ENCODE data around the gene SLC16A8. TPM values are rescaled to one million over a fixed set of nuclear protein-coding genes. Genes with fewer than 3 reads are reported as not detected.
A peak's percentile ranks its signal among the peaks of the same experiment; 100 is the strongest.
"Not testable (repeated sequence)": the region's sequence is repeated elsewhere in the genome, so short reads cannot be mapped to it uniquely, and the experiment has no call there.

SLC16A8 gene
- total RNA-seq, 1 donor = under 0.01 TPM

GRCh38 chr22:38088629-38089473 lies 4.9 kb upstream of the SLC16A8 start:
- no peak for DNase-seq (ENCODE audit: low read depth in 2 of 3, low spot score in 2 of 3)

- no peak for DNase-seq (ENCODE audit: low read depth in 2 of 3, low spot score in 2 of 3)
Measured at GRCh38 chr22:38087855-38088254, 3.9 kb upstream of the SLC16A8 start.

DNA sequence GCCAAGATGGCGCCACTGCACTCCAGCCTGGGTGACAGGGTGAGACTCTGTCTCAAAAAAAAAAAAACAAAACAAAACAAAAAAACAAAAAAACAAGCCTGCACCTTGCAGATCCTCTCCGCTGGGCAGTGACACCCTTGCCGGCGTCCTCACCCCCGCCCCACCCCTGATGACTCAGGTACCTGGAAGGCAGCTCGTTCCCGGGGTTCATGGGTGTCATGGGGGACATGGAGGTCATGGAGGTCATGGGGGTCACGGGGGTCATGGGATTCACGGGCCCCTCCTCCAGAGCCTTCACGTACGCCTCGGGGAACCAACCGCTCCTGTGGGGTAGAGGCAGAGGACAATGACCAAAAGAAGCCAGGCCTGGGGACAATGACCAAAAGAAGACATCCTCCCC lies 3.0 kb upstream of the SLC16A8 start:
- DNase-seq (ENCODE audit: low read depth in 2 of 3, low spot score in 2 of 3) = no peak

- DNase-seq (ENCODE audit: low read depth in 2 of 3, low spot score in 2 of 3) = no peak
Measured at GRCh38 chr22:38086001-38086845, 2.2 kb upstream of the SLC16A8 start.

- DNase-seq (ENCODE audit: low read depth in 2 of 3, low spot score in 2 of 3) = no peak
Measured at GRCh38 chr22:38085501-38085900, 1.5 kb upstream of the SLC16A8 start.

DNA sequence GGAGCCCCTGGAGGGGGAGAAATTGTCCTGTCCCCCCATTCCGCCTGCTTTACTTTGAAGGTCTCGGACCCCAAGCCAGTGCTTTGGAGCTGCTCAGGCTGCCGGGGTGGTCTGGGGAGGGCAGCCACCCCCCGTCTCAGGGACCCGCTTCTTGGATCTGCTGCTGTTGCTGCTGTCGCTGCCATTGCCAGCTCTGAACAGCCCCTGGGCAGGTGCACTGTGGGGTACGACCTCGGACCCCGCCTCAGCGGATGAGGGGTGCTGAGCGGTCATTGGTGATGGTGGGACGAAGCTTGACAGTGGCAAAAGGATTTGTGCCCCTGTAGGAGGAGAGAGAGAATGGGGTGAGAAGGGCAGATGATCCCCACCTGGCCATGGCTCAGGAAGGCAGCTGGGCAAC lies 1.1 kb upstream of the SLC16A8 start:
- no peak for DNase-seq (ENCODE audit: low read depth in 2 of 3, low spot score in 2 of 3)

DNA sequence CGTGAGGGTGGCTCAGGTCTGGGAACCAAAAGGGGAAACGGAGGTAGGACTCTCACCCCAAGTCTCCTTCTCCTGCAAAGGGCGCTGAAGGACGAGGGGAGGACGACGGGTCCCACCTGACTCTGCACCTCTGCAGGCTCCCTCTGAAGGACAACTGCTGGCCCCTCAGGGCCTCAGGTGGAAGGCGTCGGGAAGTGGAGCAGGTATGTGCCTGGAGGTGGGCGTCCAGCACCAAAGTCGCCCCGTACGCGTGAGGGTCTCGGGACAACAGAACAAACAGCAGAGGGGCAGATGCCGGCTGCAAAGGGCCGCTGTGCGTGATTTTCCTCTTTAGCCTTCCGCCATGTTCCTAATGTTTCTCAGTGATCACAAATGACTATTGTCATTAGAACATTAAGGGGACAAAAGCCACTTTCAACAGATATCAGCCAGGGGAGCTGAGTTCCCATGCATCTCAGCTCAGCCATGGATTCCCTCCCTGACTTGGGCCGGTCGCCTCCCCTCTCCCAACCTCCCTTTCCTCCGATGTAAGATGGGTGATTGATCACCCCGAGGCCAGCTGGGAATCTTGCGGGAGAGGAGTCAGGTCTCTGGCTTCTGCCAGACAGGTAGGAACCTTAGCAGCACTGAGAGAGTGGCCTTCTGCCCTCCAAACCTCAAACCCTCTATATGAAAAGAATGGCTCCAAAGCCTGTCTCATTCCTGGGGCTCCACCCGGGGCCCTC lies 836 bp downstream of the SLC16A8 start:
- no peak for DNase-seq (ENCODE audit: low read depth in 2 of 3, low spot score in 2 of 3)

DNA sequence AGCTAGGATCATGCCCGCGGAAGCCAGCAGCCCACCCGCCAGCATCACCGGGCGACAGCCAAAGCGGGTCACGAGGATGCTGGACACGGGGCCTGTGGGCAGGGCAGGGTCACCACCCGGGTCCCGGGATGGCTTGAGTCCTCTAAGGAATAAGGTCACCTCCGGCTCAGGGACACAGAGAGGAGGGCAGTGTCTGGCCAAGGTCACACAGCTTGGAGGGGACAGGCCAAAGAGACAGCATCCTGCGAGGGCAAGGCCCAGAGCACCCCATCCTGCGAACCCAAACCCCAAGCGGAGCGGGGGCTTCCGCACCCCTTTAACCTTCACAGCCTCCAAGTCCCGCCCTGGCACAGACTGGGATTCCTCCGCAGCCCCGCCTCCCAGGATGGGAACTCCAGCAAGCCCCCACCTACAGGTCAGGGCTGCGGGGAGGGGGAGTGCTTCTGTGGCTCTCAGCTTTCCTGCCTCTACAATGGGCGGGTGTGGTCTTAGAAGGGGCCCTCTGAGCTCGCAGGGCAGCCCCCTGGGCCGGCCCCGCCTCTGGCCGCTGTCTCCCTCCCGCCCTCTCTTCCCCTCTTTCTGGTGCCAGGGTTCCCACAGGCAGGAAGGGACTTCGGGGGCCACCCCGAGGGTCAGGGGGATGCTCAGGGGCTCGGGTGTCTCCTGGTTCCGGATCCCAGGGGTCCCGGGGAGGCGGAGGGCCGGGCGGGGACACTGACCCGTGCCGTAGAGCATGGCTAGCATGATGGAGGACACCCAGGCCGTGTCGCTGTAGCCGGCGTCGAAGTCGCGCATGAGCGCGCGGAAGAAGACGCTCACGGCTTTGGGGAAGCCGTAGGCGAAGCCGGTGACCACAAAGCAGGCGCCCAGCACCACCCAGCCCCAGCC lies 1.8 kb downstream of the SLC16A8 start:
- DNase-seq (ENCODE audit: low read depth in 2 of 3, low spot score in 2 of 3) = peak in 2 of 3 donors; percentile 27 to 41

- DNase-seq (ENCODE audit: low read depth in 2 of 3, low spot score in 2 of 3) = no peak
Measured at GRCh38 chr22:38081636-38081940, 2.4 kb downstream of the SLC16A8 start.

GRCh38 chr22:38080850-38081635 lies 2.9 kb downstream of the SLC16A8 start:
- peak in 1 of 3 donors; percentile 21 for DNase-seq (ENCODE audit: low read depth in 2 of 3, low spot score in 2 of 3)

DNA sequence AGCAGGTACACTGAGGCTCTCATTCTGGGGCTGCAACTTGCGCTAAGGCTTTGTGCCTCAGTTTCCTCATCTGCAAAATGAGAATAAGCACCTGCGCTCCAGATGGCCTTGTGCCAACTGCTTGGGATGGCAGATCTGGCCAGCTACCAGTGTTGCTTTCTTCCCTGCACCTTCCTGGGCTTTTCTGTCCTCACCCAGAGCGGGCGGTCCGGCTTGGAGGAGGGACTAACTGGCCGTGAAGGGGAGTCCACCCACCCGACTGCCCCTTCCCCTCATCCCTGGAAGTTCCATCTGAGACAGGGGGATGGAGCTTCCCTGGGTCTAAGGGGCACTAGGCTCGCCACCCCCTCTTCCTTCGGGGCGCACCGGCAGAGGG lies 3.5 kb downstream of the SLC16A8 start:
- no peak for DNase-seq (ENCODE audit: low read depth in 2 of 3, low spot score in 2 of 3)

DNA sequence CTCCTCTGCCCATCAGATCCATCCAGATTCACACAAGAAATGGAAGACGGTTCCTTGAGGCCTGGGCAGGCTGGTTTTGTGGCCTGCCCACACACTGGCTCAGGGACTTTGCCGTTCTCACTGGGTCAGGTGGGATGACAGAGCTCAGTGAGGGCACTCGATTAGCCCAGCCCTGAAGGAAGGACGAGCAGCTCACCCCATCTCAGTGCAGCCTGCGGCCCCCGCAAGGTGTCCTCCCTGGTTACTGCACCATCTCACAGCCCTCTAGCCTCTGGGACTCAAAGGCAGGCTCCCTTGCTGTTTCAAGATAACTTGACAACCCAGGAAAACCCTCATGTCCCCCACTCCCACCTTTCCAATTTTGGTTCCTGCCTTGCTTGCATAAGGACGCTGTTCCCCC lies 4.2 kb downstream of the SLC16A8 start:
- no peak for DNase-seq (ENCODE audit: low read depth in 2 of 3, low spot score in 2 of 3)

DNA sequence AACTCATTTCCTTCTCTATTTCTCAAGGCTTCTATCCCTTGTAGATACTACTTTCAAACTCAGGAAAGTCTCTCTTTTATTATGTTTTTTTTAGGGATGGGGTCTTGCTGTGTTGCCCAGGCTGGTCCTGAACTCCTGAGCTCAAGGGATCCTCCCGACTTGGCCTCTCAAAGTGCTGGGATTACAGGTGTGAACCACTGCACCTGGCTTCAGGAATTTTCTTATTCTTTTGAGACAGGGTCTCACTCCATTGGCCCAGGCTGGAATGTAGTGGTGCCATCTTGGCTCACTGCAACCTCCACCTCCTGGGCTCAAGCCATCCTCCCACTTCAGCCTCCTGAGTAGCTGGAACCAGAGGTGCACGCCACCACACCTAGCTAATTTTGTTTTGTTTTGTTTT lies 4.8 kb downstream of the SLC16A8 start:
- DNase-seq (ENCODE audit: low read depth in 2 of 3, low spot score in 2 of 3) = not testable (repeated sequence)

DNA sequence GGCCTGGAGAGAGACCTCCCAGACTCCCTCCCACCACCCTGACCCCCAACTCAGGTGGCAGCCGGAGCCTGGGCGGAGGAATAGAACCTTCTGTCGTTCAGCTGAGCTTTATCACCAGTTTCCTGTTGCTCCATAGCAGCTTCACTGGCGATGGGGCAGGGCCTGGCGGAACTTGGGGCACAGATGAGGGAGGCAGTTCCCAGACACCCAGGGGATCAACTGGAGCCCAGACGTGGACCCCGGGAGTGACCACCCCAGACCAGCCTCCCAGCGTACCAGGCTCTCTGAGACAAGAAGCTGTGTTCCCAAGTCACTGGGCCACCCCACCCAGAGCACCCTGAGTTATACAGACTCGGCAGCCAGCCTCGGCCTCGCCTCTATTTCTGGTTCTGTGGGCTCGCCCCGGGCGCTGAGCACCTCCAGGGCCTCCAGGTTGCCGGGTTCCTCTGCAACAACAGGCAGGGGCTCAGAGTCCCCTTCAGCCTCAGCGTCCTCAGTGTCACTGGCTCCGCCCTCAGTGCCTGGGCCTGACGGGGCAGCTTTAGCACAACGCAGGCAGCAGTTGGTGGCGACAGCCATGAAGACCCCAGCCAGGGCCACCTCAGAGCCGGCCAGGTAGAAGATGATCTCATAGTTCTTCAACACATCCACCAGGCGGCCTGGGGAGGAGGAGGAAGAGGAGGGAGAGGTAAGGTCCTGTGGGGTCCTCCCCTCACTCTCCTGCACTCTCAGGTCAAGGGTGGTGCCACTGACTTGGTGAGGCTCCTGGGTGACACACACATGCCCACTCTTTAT lies 5.7 kb downstream of the SLC16A8 start:
- no peak for DNase-seq (ENCODE audit: low read depth in 2 of 3, low spot score in 2 of 3)

DNA sequence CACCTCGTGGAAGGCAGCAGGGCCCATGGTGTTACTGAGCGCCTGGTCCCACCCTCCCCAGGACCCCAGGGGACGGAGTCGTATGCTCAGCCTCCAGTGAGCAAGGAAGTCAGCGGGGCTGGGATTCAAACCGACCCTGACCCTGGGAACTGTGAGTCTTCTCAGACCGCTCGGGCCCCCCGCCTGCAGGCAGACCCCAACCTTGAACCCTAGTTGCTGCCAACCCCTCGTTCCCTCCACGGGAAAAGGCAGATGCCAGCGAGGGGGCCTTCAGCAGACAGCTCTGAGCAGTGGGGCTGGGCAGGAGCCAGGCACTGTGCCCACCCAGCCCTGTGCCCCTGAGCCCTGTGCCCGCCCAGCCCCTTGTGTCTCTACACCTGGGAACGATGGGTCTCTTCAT lies 6.4 kb downstream of the SLC16A8 start:
- DNase-seq (ENCODE audit: low read depth in 2 of 3, low spot score in 2 of 3) = no peak

GRCh38 chr22:38077096-38077495 lies 6.9 kb downstream of the SLC16A8 start:
- no peak for DNase-seq (ENCODE audit: low read depth in 2 of 3, low spot score in 2 of 3)

GRCh38 chr22:38075961-38076360 lies 8.0 kb downstream of the SLC16A8 start:
- DNase-seq (ENCODE audit: low read depth in 2 of 3, low spot score in 2 of 3) = no peak

- DNase-seq (ENCODE audit: low read depth in 2 of 3, low spot score in 2 of 3) = no peak
Measured at GRCh38 chr22:38075105-38075825, 8.7 kb downstream of the SLC16A8 start.
